Skin of body (tissue), 2 donors: Measurements from ENCODE around the gene SLC35A2. TPM values are rescaled to one million over a fixed set of nuclear protein-coding genes. Genes with fewer than 3 reads are reported as not detected.

Experiments
- DNase-seq: peaks from one replicate; lab custom pipeline; 2025; lab: John Stamatoyannopoulos, UW
- total RNA-seq: library from RNA; depleted of rRNA; stranded (reverse); fragments of >200 nt; gene quantifications from one replicate; pipeline ENCODE4 v1.2.3, GENCODE V29; 2014

SLC35A2 gene
- total RNA-seq = 7.6 TPM

DNA sequence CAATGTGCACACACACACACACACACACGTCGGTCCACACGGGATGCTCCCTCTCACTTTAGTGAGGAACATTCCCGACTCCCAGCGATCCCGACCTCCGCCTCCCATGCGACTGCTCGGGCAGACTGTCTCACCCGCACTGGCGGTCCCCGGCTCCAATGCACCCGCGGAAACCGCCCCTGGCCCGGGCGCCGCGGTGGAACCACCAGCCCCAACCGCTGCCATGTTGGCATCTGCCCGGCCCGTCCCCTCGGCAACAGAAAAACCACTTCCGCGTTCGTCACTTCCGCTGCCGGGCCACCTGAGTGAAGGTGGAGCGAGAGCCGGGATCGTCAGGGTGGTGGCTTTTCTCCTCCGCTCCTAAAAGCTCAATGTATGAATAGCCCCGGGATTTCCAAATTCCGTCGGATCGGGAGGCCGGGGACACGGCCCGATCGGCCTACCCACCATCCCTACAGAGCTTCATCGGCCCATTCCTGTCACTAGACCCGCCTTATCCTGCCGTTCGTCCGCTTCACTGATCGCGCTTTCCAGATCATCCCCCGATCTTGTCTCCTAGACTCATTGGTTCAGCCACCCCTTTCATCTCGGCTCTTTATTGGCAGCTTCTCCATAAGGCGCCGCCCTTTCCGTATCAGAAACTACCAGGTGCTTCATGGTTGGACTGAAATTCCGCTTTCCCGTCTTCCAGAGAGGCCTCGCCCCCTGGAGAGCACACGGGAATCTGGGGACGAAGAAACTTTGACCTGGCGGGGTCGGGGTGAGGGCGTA lies at the start of gene SLC35A2:
Gene SLC35A2 (minus strand): TSS at position 235 of the 771 bp plus-strand sequence. CDS start 10 bp downstream, at position 225.
- DNase-seq = peak; percentile 33

- no peak for DNase-seq
Observed at GRCh38 chrX:48960291-48960690, 48.8 kb upstream of the SLC35A2 start.

DNA sequence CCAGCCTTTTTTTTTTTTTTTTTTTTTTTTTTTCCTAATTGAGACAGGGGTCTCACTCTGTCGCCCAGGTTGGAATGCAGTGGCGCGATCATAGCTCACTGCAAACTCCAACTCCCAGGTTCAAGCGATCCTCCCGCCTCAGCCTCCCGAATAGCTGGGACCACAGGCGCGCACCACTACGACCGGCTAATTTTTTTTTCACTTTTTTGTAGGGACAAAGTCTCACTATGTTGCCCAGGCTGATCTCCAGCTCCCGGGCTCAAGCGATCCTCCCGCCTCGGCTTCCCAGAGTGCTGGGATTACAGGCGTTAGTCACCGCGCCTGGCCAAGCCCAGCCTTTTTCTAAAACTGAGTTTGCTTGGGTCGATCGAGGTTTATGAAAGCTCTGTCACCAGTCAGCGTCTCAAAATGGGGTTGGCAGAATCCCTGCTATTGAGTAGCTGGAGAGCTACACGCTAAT lies 47.2 kb upstream of the SLC35A2 start:
- DNase-seq = no peak

GRCh38 chrX:48957827-48958634 lies 46.6 kb upstream of the SLC35A2 start:
- peak; percentile 98 for DNase-seq

DNA sequence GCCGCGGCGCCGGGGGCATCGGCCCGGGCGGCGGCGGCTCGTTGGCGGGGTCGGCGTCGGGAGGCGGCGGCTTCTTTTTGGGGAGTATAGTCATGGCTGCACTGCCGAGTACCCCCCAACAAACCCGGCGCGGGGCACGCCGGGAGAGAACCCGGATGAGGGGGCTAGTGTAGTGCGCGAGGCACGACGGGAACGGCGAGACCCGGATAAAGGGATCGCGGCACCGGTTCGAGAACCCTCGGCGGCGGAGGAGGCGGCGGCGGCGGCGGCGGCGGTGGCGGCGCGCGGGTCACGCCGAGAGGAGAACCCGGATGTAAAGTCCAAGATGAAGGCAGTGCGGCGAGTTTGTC lies 46.0 kb upstream of the SLC35A2 start, which contains the start of gene OTUD5:
Gene OTUD5 (minus strand): TSS at position 131 of the 350 bp plus-strand sequence. CDS start 37 bp downstream, at position 94.
- DNase-seq = no peak

- no peak for DNase-seq
Observed at GRCh38 chrX:48956728-48957414, 45.4 kb upstream of the SLC35A2 start.

- no peak for DNase-seq
Observed at GRCh38 chrX:48948589-48948988, 37.1 kb upstream of the SLC35A2 start.

DNA sequence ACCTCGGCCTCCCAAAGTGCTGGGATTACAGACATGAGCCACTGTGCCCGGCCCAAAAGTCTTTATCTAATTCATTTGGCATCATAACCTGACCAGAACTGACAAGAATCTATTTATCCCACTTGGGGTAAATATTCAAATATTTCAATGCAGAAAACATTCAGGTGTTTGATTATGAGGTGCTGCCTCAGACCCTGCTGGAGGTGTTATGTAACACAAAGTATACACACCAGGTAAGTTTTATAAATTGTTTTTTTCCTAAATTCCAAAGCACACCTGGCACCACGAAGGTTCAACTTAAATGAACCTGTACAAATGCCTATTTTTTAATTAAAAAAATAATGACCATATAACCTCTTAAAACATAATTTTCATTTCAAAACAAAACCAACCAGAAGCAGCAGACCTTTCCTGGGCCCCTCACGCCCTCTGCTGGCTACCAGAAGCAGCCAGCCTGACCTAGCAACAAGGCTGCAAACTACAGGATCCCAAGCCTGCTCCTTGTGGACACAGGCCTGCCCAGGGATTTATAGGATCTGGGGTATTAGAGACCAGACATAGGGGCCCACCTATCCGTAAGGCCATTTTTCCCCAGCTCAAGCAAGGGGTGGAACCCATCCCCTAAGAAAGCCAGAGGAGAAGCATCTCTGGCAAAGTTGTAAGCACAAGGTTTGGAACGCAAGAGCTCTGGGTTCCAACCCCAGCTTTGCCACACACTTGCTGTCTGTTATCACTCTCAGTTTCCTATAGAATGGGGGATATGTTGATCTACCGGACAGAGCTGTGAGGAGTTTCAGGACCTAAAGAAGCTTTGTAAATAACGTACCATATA lies 34.3 kb upstream of the SLC35A2 start:
- no peak for DNase-seq

DNA sequence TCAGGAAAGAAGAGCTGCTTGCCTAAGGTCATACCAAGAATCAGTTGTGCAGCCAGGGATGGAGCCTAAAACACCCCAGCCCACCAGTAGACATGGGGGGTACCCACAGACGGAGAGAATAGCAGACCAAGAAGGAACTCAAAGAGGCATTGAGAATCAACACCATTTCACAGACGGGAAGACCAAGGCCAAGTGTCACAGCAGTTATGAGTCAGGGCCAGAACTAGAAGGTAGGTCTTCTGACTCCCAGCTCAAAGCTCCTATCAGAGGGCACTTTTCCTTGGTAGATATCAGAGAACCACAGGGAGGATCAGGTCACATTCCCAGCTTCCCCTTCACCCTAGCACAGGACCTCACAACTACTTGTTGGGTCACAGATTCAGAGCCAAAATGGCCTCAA lies 31.4 kb upstream of the SLC35A2 start:
- no peak for DNase-seq

DNA sequence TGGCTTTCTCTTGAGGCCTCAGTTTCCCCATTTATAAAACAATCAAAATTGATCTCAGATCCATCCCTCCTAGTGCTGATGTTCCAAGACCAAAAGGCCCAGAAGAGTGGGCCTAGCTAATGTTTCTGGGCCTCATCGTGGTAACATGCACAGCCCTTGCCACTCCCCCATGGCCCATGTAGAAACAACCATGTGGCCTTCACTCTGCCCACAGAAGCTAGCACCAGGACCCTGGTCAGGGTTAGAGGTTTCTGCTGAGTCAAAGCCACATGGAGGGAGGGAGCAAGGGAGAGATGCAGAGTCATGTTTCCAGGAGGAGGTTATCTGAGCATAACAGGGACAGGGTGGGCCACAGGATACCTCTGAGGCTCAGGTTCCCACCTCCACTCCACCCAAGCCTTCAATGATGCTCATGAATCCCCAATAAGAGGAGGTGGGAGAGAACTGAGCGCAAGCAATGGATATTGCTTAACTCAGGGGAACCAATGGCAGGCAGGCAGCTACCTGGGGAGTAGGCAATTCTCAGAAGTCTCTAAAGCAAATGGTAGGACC lies 29.0 kb upstream of the SLC35A2 start:
- DNase-seq = no peak

- no peak for DNase-seq
Observed at GRCh38 chrX:48939524-48940228, 28.2 kb upstream of the SLC35A2 start.

- DNase-seq = no peak
Observed at GRCh38 chrX:48938721-48939425, 27.4 kb upstream of the SLC35A2 start.

DNA sequence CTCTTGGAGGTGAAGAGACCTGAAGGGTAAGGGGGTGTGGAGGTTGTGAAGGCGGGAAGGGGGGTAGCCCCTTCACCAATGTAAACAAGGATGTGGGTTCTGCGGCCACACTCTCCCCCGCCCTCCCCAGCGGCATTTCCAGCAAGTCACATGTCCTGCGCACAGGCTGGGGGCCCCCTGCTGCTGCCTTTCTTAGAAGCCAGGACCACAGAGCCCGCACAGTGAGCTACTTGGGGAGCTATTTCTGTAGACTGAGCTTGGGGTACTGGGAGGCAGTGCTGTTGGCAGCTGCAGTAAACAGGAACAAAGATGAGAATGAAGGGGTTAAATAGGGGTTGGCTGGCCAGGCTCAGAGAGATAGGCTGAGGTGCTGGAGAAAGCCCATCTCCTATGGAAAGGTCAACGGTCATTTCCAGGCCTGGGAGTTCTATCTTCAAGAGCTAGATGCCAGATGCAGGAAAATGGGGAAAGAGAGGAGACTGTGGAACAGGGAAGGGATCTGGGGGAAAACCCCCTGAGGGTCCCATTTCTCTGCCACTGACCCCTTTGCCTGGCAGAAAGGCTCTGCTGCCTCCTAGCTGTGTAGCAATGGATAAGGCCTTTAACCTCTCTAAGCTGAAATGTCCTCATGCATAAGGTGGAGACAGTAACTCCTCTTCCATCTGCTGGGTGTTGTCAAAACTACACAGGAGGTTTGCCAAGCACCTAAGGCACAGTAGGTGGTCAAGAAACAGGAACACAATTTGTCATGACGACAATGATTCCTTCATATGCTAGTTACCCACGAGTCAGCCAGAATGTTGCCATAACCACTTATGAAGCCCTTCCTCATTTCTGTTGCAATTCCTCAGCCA lies 25.8 kb upstream of the SLC35A2 start:
- no peak for DNase-seq

DNA sequence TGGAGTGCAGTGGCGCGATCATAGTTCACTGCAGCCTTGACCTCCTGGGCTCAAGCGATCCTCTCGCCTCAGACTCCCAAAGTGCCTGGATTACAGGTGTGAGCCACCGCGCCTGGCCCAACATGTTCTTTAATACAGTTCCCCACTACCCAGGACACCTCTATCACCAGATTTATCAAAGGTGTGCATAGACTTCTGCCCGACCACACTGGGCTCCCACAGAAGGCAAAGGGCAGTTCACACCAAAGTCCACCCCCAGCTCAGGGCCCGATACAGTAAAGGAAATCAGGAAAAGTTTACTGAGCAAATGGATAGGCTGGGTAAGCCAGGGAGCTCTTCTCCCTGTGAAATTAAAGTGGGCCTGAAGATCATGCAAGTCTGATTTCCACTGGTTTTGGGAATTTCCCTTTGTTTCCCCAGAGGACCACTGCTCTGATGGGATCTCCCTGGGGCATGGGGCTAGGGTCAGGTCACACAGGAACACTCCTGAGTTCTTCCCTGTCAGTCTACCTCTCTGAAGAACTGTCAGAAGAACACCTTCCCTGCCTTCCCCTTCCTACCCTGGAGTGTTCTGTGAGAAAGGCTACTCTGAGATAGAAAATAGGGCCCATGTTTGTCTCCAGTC lies 25.1 kb upstream of the SLC35A2 start:
- DNase-seq = no peak

DNA sequence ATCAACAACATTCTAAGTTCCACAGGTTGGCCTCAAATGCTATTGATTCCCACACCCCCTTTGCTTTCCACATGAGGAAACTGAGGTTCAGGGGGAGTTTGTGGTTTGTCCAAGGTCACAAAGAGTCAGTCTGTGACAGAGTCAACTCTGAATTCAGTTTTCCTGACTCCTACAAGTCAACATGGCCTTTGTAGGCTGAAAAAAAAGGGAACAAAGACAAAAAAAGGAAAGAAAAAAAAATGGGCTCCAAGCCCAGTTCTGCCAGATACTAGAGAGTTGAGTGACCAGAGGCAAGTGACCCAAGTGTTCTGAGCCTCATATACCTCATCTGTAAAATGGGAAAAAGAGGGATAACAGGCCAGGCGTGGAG lies 23.8 kb upstream of the SLC35A2 start:
- DNase-seq = no peak

DNA sequence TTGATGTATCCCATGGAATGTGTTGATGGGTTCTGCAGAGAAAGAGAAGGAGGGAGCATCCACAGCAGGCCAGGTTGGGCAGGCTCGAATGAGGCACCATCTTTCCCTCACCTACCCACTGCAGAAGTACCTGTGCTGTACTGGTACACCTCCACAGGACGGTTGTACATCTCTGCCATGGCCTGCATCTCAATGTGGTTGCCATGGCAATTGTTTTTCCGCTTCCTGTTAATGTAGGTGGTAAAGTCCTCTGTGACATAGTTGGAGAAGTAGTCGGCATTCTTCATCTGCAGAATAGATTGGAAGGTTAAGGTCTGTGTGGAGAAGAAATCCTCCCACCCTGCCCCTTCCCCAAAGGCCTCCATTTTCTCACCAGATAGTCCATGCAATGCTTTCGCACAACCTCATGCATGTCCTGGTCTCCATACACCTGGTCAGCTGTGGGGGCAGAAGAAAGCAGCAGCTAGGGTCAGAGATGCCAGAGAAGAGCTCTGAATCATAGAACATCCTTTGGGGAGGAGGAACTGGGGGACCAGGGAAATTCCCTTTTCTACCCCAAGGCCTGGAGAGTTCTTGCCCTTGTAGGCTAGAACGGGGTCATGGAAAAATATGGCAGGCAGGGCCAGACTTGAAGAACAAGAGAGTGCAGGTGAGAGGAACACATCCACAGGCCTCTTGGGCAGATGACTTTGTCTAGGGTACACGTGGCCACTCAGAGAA lies 23.3 kb upstream of the SLC35A2 start:
- no peak for DNase-seq

- DNase-seq = no peak
Observed at GRCh38 chrX:48933757-48934156, 22.3 kb upstream of the SLC35A2 start.
